Left ventricle myocardium superior (tissue), 1 donor: ENCODE data around the gene POTEC. TPM values are rescaled to one million over a fixed set of nuclear protein-coding genes. Genes with fewer than 3 reads are reported as not detected.
"Not testable (repeated sequence)": the region's sequence is repeated elsewhere in the genome, so short reads cannot be mapped to it uniquely, and the experiment has no call there.

Experiments used
- ATAC-seq: fragments of 200-7000 bp; cut with Tn5 transposase; one replicate; pipeline ENCODE4 v1.9.1; 2020; ENCODE audit warnings: mild to moderate bottlenecking, moderate library complexity
- DNase-seq: peaks from one replicate; pipeline ENCODE4 v3.0.0-alpha.2; 2020
- intact Hi-C: fragments of 100-400 bp; cut with micrococcal nuclease; formaldehyde crosslinking; loops from one replicate; pipeline ENCODE4 v1.11.0; 2022
- total RNA-seq: library from RNA; stranded (reverse); fragmentation: NEBNext Ultra II Directional; extraction: Animal tissue kit (Norgen Biotek cat#: 25700); gene quantifications from one replicate; pipeline ENCODE4 v1.2.1, GENCODE V29; 2021
- donor health status: DM: no; HTN: yes; CAD: no; lungs with severe emphysema.

POTEC gene
- total RNA-seq, 1 donor from 2014 or later = not detected

DNA sequence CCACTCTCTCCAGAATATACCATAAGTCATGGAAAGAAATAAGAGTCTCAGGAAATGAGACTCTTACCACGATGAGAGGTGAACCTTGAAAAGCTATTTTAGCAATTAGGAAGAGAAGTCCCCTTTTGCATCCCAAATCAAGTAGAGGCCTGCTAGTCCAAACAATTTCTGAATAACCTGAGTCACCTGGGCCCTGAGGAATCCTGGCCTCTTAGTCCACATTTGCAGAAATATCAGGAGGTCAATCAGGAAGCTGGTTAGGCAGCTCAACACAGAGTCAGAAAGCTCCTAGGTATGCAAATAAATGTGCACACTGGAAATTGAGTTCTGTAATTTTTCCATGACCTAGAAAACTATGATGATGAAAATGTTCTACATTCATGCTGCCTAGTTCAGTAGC is 77.4 kb downstream of the POTEC start:
- ATAC-seq, DNase-seq, intact Hi-C loops: not testable (repeated sequence)

Other genes starting within 250 kb of the POTEC start
- gene ANKRD30B, start 204.6 kb upstream of the POTEC start, total RNA-seq = not detected